ENCODE data around the gene NOS1. TPM values are rescaled to one million over a fixed set of nuclear protein-coding genes. Genes with fewer than 3 reads are reported as not detected.
"Not testable (repeated sequence)": the region's sequence is repeated elsewhere in the genome, so short reads cannot be mapped to it uniquely, and the experiment has no call there.

NOS1 gene
- total and polyA plus RNA-seq, 4 donors: 0.05 to 0.66 (median 0.22) TPM

DNA sequence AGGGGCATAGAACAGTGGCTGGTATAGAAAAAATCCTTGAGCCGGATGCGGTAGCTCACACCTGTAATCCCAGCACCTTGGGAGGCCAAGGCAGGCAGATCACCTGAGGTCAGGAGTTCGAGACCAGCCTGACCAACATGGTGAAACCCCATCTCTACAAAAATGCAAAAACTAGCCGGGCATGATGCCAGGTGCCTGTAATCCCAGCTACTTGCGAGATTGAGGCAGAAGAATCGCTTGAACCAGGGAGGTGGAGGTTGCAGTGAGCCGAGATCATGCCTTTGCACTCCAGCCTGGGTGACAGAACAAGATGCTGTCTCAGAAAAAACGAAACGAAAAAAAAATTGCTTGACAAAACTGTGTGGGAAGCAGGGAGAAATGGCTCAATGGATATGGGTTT lies 168.8 kb downstream of the NOS1 start:
- ATAC-seq (ENCODE audit: low FRiP score); intact Hi-C loops (cut with DNase I): not testable (repeated sequence)
- 83 to 85% methylated on average over 9 of the region's 9 CpGs for WGBS, 2 donors

DNA sequence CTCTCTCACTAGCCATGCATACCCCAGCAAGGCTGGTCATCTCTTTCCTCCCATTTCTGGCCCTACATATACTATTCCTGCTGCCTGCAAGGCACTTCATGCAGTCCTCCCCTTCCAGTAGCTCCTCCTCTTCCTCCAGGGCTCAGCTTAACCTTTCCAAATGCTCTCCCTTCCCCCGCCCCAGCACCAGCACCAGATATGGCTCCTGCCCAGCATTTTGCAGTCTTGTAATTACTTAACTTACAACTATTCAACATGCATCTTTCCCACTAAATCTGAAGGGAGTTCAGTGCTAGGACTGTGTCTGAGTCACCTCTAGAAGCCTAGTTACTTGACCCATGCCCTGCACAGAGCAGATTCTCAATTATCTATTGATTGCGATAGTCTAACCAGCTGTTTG lies 169.4 kb downstream of the NOS1 start:
- Histone ChIP-seq H3K27ac (ENCODE audit: low read depth in 1 of 2, low read length in 2 of 2) (no peak overlapping the region), H3K9me3 (ENCODE audit: control insufficient read depth, low read length) (no peaks in the 10 kb centered on the region), H3K4me3 (ENCODE audit: low read length in 2 of 2) (no peak overlapping the region), H3K27me3 (ENCODE audit: control insufficient read depth in 1 of 2, insufficient read depth in 2 of 2, low read length in 1 of 2) (no peaks in the 10 kb centered on the region), H3K4me1 (ENCODE audit: control insufficient read depth in 1 of 2, insufficient read depth in 2 of 2, low read length in 2 of 2) (no peaks in the 10 kb centered on the region), H3K36me3 (ENCODE audit: control insufficient read depth in 1 of 2, insufficient read depth in 2 of 2, low read length in 1 of 2) (no peaks in the 10 kb centered on the region)
- DNase-seq (no peak), ATAC-seq (ENCODE audit: low FRiP score) (no peak)
- WGBS, 2 donors: 74 to 83% methylated on average over 2 of the region's 2 CpGs
- intact Hi-C loops (cut with DNase I): no loop called here

More for the DNA sequence above, 168.8 kb downstream of the NOS1 start:
- H3K36me3 ChIP-seq (ENCODE audit: control insufficient read depth in 1 of 2, insufficient read depth in 2 of 2, low read length in 1 of 2); H3K27ac ChIP-seq (ENCODE audit: low read depth in 1 of 2, low read length in 2 of 2); H3K4me3 ChIP-seq (ENCODE audit: low read length in 2 of 2); DNase-seq; H3K27me3 ChIP-seq (ENCODE audit: control insufficient read depth in 1 of 2, insufficient read depth in 2 of 2, low read length in 1 of 2); H3K9me3 ChIP-seq (ENCODE audit: control insufficient read depth, low read length); H3K4me1 ChIP-seq (ENCODE audit: control insufficient read depth in 1 of 2, insufficient read depth in 2 of 2, low read length in 2 of 2): not testable (repeated sequence)

DNA sequence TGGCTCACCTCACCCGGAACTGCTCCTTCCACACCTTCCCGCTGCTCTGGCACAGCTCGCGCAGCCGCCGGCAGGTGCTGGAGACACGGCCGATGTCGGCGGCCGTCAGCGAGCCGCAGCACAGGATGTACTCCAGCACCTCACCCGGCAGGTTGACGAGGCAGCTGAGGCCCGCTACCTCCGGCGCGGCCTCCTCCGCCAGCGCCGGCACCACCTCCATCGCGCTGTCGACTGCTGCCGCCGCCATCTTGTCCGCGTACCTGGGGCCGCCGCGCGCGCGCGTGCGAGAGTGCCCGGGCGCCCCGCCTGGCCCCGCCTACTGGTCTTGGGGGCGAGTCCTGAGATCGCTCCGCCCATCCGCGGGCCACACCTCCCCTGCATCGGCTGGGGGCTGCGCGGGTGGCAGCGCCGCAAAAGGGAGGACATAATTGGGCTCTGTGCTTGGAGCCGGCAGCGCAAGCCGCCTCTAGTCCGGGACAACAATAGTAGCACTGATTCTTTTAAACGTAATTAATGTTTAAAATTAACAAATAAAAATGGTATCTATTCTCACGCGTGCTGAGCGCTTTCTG lies 171.1 kb downstream of the NOS1 start, which contains the start of gene FBXO21:
TSS of gene FBXO21 (minus strand) at position 261 of the 572 bp plus-strand sequence. CDS start at position 247, 14 bp downstream.
- ATAC-seq (ENCODE audit: low FRiP score) (peak; percentile 97), DNase-seq (peak; percentile 92 to 97)
- peak within 1 kb of the TSS; percentile 5 to 13 for H3K27ac ChIP-seq (ENCODE audit: low read depth in 1 of 2, low read length in 2 of 2)
- peak within 1 kb of the TSS; percentile 88 to 89 for H3K4me3 ChIP-seq (ENCODE audit: low read length in 2 of 2)
- H3K36me3 ChIP-seq (ENCODE audit: control insufficient read depth in 1 of 2, insufficient read depth in 2 of 2, low read length in 1 of 2): no peaks in the 10 kb centered on the region
- no peaks in the 10 kb centered on the region for H3K27me3 ChIP-seq (ENCODE audit: control insufficient read depth in 1 of 2, insufficient read depth in 2 of 2, low read length in 1 of 2)
- no peaks in the 10 kb centered on the region for H3K4me1 ChIP-seq (ENCODE audit: control insufficient read depth in 1 of 2, insufficient read depth in 2 of 2, low read length in 2 of 2)
- intact Hi-C loops (cut with DNase I): no loop called here
- 1% methylated on average over 57 to 59 of the region's 59 CpGs for WGBS, 2 donors
- no peaks in the 10 kb centered on the region for H3K9me3 ChIP-seq (ENCODE audit: control insufficient read depth, low read length)

DNA sequence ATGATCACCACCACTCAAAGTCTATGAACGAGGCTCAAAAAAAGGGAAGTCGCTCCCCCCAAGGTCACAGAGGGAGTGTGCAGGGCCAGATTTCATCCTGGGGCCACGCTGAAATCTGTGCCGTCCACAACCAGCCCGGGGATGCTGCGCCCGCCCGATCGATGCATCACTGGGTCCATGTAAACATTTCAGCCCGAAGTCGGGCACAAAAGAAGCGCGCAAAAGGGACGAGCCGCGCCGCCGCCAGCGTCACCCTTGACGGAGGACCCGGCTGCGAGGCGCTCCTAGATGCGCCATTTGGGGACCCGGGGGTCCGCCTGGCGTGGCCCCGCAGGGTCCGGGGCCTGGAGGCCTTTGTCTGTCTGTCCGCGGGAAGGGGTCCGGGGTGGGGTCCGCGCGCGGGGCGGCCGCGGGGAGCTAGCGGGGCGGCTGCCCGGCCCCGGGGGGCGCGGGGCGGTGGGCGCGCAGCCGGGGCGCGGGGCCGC lies 171.7 kb downstream of the NOS1 start:
- no peaks in the 10 kb centered on the region for H3K27me3 ChIP-seq (ENCODE audit: control insufficient read depth in 1 of 2, insufficient read depth in 2 of 2, low read length in 1 of 2)
- peak overlapping the region; percentile 5 to 13 for H3K27ac ChIP-seq (ENCODE audit: low read depth in 1 of 2, low read length in 2 of 2)
- H3K36me3 ChIP-seq (ENCODE audit: control insufficient read depth in 1 of 2, insufficient read depth in 2 of 2, low read length in 1 of 2): no peaks in the 10 kb centered on the region
- H3K4me3 ChIP-seq (ENCODE audit: low read length in 2 of 2): peak overlapping the region; percentile 88 to 89
- peak; percentile 33 for ATAC-seq (ENCODE audit: low FRiP score)
- H3K9me3 ChIP-seq (ENCODE audit: control insufficient read depth, low read length): no peaks in the 10 kb centered on the region
- no peaks in the 10 kb centered on the region for H3K4me1 ChIP-seq (ENCODE audit: control insufficient read depth in 1 of 2, insufficient read depth in 2 of 2, low read length in 2 of 2)
- intact Hi-C loops (cut with DNase I): no loop called here
- 0 to 1% methylated on average over 32 to 52 of the region's 52 CpGs for WGBS, 2 donors
- DNase-seq: peak; percentile 56 to 82

DNA sequence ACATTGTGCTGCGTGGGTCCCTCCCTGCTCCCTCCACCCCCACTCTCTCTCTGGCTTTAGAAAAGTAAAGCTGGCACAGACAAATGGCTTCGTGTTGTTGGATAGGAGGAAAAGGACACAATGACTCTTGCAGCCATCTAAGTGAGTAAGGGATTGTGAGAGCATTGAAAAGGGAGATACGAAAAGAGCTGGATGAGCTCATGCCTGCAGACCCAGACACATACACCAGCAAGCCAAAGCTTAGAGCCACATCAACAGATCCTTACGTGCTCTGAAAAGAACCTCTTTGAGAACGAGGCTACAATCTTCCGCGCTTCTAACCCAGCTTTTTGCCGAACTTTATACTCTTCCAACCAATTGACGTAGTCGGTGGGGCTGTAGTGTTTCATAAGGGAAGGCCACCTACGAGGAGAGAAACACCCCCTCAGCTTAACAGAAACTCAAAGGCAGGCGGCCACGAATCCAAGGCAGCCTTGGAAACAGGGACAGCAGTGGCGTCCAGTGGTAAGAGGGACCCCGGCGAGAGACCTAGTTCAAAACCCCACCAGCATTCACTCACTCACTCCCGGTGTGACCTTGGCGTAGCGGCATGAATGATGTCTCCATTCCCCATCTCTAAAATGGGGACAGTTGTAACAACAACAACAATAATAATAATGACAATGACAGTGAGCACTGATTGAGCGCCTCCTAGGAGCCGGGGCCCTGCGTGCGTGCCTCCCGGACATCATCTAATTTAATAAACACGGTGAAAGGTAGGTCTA lies 172.3 kb downstream of the NOS1 start:
- Histone ChIP-seq H3K4me3 (ENCODE audit: low read length in 2 of 2) (peak overlapping the region; percentile 88 to 89), H3K27ac (ENCODE audit: low read depth in 1 of 2, low read length in 2 of 2) (peak overlapping the region in 1 of 2 donors; percentile 13)
- peak; percentile 62 for ATAC-seq (ENCODE audit: low FRiP score)

DNA sequence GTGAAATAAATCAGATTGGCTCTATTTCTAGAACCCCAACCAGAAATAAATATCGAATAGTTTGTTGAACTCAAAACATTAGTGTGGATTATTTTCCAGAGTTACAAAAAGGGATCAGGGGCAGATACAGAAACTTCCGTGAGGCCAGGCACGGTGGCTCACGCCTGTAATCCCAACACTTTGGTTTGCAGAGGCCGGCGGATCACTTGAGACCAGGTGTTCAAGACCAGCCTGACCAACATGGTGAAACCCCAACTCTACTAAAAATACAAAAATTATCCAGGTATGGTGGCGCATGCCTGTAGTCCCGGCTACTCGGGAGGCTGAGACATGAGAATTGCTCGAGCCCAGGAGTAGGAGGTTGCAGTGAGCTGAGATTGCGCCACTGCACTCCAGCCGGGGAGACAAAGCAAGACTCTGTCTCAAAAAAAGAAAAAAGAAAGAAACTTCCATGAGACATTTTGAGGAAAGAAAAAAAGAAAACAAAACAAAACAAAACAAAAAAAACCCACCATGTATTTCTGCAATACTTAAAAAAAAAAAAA lies 173.2 kb downstream of the NOS1 start:
- no peaks in the 10 kb centered on the region for H3K4me1 ChIP-seq (ENCODE audit: control insufficient read depth in 1 of 2, insufficient read depth in 2 of 2, low read length in 2 of 2)
- no peaks in the 10 kb centered on the region for H3K9me3 ChIP-seq (ENCODE audit: control insufficient read depth, low read length)
- ATAC-seq (ENCODE audit: low FRiP score) (no peak), DNase-seq (no peak)
- 93 to 95% methylated on average over 12 of the region's 12 CpGs for WGBS, 2 donors
- H3K4me3 ChIP-seq (ENCODE audit: low read length in 2 of 2): no peak overlapping the region
- H3K27ac ChIP-seq (ENCODE audit: low read depth in 1 of 2, low read length in 2 of 2): no peak overlapping the region
- H3K36me3 ChIP-seq (ENCODE audit: control insufficient read depth in 1 of 2, insufficient read depth in 2 of 2, low read length in 1 of 2): no peaks in the 10 kb centered on the region
- intact Hi-C loops (cut with DNase I): no loop called here
- no peaks in the 10 kb centered on the region for H3K27me3 ChIP-seq (ENCODE audit: control insufficient read depth in 1 of 2, insufficient read depth in 2 of 2, low read length in 1 of 2)

More for the DNA sequence above, 172.3 kb downstream of the NOS1 start:
- intact Hi-C loops (cut with DNase I): no loop called here
- H3K27me3 ChIP-seq (ENCODE audit: control insufficient read depth in 1 of 2, insufficient read depth in 2 of 2, low read length in 1 of 2): no peaks in the 10 kb centered on the region
- no peaks in the 10 kb centered on the region for H3K36me3 ChIP-seq (ENCODE audit: control insufficient read depth in 1 of 2, insufficient read depth in 2 of 2, low read length in 1 of 2)
- no peak for DNase-seq
- H3K4me1 ChIP-seq (ENCODE audit: control insufficient read depth in 1 of 2, insufficient read depth in 2 of 2, low read length in 2 of 2): no peaks in the 10 kb centered on the region
- no peaks in the 10 kb centered on the region for H3K9me3 ChIP-seq (ENCODE audit: control insufficient read depth, low read length)
- 2 to 6% methylated on average over 25 of the region's 25 CpGs for WGBS, 2 donors

DNA sequence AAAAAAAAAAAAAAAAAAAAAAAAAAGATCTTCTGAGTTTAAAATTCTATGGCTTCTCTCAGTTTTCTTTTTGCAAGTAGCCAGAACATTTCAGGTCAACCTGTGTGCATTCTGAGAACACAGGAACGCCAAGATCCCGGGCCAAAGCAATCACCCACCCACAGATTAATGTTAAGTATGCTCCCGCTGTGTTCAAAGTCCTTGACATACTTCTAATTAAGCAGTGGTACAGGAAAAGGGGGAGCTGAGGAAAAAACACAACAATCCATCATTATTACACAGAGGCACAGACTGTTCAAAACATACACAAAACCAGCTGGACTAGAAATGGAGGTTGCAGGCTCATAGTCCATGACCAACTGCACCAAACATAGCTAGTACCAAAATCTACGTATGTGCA lies 174.0 kb downstream of the NOS1 start:
- DNase-seq (no peak), ATAC-seq (ENCODE audit: low FRiP score) (no peak)
- H3K4me3 ChIP-seq (ENCODE audit: low read length in 2 of 2): no peak overlapping the region
- intact Hi-C loops (cut with DNase I): no loop called here
- no peaks in the 10 kb centered on the region for H3K36me3 ChIP-seq (ENCODE audit: control insufficient read depth in 1 of 2, insufficient read depth in 2 of 2, low read length in 1 of 2)
- no peak overlapping the region for H3K27ac ChIP-seq (ENCODE audit: low read depth in 1 of 2, low read length in 2 of 2)
- no peaks in the 10 kb centered on the region for H3K4me1 ChIP-seq (ENCODE audit: control insufficient read depth in 1 of 2, insufficient read depth in 2 of 2, low read length in 2 of 2)
- WGBS, 2 donors: 76 to 80% methylated on average over 4 of the region's 4 CpGs
- no peaks in the 10 kb centered on the region for H3K27me3 ChIP-seq (ENCODE audit: control insufficient read depth in 1 of 2, insufficient read depth in 2 of 2, low read length in 1 of 2)
- H3K9me3 ChIP-seq (ENCODE audit: control insufficient read depth, low read length): no peaks in the 10 kb centered on the region

DNA sequence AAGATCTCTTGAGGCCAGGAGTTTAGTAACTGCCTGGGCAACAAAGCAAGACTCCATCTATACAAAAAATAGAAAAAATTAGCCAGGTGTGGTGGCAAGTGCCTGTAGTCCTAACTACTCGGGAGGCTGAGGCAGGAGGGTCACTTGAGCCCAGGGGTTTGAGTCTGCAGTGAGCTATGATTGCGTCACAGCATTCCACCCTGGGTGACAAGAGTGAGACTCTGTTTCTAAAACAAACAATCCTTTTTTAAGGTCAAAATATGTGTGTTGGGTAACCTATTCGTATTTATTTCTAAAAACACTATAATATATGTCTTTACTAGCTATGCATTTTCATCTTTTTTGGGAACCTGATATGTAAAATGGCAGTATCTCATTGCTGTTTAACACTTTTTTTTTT lies 178.6 kb downstream of the NOS1 start:
- DNase-seq (no peak), ATAC-seq (ENCODE audit: low FRiP score) (no peak)
- Histone ChIP-seq H3K9me3 (ENCODE audit: control insufficient read depth, low read length) (peaks cover 2% of the 10 kb centered on the region), H3K27ac (ENCODE audit: low read depth in 1 of 2, low read length in 2 of 2) (no peak overlapping the region), H3K27me3 (ENCODE audit: control insufficient read depth in 1 of 2, insufficient read depth in 2 of 2, low read length in 1 of 2) (no peaks in the 10 kb centered on the region), H3K36me3 (ENCODE audit: control insufficient read depth in 1 of 2, insufficient read depth in 2 of 2, low read length in 1 of 2) (no peaks in the 10 kb centered on the region), H3K4me3 (ENCODE audit: low read length in 2 of 2) (no peak overlapping the region), H3K4me1 (ENCODE audit: control insufficient read depth in 1 of 2, insufficient read depth in 2 of 2, low read length in 2 of 2) (no peaks in the 10 kb centered on the region)
- intact Hi-C loops (cut with DNase I): no loop called here
- WGBS, 2 donors: 95% methylated on average over 3 of the region's 3 CpGs
